ENCODE measurements around the gene NSDHL. TPM values are rescaled to one million over a fixed set of nuclear protein-coding genes. Genes with fewer than 3 reads are reported as not detected.

NSDHL gene
- total RNA-seq, 1 experiment from 2014 or later, result 31.6 TPM

DNA sequence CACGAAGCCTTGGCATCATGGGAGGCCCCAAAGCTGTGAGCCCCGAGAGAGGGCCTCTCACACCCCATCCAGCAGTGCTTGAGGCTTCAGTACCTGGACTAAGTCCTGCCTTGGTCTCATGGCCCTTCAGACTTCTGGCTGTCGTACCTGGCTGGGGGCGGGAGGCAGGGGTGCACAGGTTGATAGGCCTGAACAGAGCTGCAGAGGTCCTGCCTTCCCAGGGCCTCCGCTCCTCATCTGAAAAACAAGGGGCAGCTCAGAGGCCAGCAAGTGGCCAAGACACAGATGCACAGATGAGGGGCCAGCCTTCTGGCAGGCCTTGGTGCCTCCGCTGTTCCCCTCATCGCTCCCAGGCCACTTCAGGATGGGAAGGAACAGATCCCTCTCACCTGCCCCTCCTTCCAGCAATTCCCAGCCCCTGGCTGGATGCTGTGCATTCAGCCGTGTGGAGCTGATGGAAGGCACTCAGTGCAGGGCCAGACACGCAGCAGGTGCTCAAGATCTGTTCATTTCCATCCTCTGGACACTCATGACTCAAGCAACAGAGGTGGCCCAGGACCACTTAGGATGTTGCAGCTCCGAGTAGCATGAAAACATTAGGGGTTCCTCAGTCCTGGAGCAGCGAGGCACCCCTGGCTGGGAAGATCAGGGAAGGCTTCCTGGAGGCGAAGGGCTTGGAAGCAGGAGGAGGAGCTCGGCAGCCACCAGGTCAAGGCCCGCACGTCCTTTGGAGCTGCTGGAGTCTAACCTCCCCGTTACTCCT lies 68.4 kb downstream of the NSDHL start:
- no peak overlapping the region for H3K18ac ChIP-seq (ENCODE audit: insufficient read length, low read depth, low read length)
- no peak overlapping the region for H2BK5ac ChIP-seq (ENCODE audit: insufficient read length, low read length)
- H2BK15ac ChIP-seq (ENCODE audit: low read depth, low read length), result no peak overlapping the region
- H3K27ac ChIP-seq (ENCODE audit: insufficient read length, low read depth, low read length), result no peak overlapping the region
- no peak overlapping the region for H3K56ac ChIP-seq (ENCODE audit: insufficient read length, low read depth, low read length)
- Mint-ChIP-seq H3K4me1 (peaks cover 23 to 37% of the 10 kb centered on the region in 2 experiments), H3K4me3 (peak overlapping the region; percentile 17 to 24; a peak in 2 of 5 replicates), H3K9me3 (peaks cover 69 to 73% of the 10 kb centered on the region in 2 experiments), H3K36me3 (ENCODE audit: insufficient read depth in 1 of 3, low read depth in 3 of 3) (peaks cover 0 to 12% (median 7%) of the 10 kb centered on the region in 3 experiments; a peak in 6 of 7 replicates), H3K27ac (no peak overlapping the region), H3K27me3 (ENCODE audit: low read depth) (peaks cover 22% of the 10 kb centered on the region)
- H4K91ac ChIP-seq (ENCODE audit: insufficient read length, low read depth, low read length), result no peak overlapping the region
- H3K79me1 ChIP-seq (ENCODE audit: insufficient read depth, low read depth, low read length, poor library complexity, severe bottlenecking), result no peaks in the 10 kb centered on the region
- no peak overlapping the region for H4K8ac ChIP-seq (replicated peaks; ENCODE audit: insufficient read length, low read depth, low read length)
- no peak overlapping the region for H2BK12ac ChIP-seq (ENCODE audit: insufficient read length, low read depth, low read length)
- no peak overlapping the region for H2BK20ac ChIP-seq (ENCODE audit: low read depth, low read length, poor library complexity, severe bottlenecking)
- no CpG with 5 or more reads among the region's 16 CpGs for WGBS (ENCODE audit: extremely low coverage, insufficient read length, low lambda C conversion rate)
- H3K9me3 ChIP-seq (ENCODE audit: control insufficient read depth, low read depth, low read length), result peaks cover 33% of the 10 kb centered on the region
- no peaks in the 10 kb centered on the region for H4K20me1 ChIP-seq (ENCODE audit: control insufficient read depth, insufficient read depth, insufficient read length)
- no peak overlapping the region for H2BK120ac ChIP-seq (ENCODE audit: low read depth, low read length, poor library complexity, severe bottlenecking)
- H3K9ac ChIP-seq (ENCODE audit: extremely low read depth, insufficient read length, low read length), result no peak overlapping the region
- no peak overlapping the region for H2AFZ ChIP-seq (ENCODE audit: low read length)
- H3K4me1 ChIP-seq (ENCODE audit: insufficient read depth, low read length), result no peaks in the 10 kb centered on the region; the same call in 1 of the 2 replicates
- H3K4me2 ChIP-seq (ENCODE audit: insufficient read depth, insufficient read length, low read length), result no peak overlapping the region
- no peak overlapping the region for H3K23ac ChIP-seq (ENCODE audit: insufficient read length, low read depth, low read length)
- H3T11ph ChIP-seq (ENCODE audit: low read length), result no peak overlapping the region
- DNase-seq, result no peak
- no peaks in the 10 kb centered on the region for H3K79me2 ChIP-seq (ENCODE audit: insufficient read depth, low read length)
- H3K4ac ChIP-seq (ENCODE audit: low read depth, low read length), result no peak overlapping the region
- peaks cover 11% of the 10 kb centered on the region for H3K23me2 ChIP-seq (ENCODE audit: insufficient read length, low read depth, low read length, poor library complexity, severe bottlenecking)
- TF ChIP-seq, protein P1, sequence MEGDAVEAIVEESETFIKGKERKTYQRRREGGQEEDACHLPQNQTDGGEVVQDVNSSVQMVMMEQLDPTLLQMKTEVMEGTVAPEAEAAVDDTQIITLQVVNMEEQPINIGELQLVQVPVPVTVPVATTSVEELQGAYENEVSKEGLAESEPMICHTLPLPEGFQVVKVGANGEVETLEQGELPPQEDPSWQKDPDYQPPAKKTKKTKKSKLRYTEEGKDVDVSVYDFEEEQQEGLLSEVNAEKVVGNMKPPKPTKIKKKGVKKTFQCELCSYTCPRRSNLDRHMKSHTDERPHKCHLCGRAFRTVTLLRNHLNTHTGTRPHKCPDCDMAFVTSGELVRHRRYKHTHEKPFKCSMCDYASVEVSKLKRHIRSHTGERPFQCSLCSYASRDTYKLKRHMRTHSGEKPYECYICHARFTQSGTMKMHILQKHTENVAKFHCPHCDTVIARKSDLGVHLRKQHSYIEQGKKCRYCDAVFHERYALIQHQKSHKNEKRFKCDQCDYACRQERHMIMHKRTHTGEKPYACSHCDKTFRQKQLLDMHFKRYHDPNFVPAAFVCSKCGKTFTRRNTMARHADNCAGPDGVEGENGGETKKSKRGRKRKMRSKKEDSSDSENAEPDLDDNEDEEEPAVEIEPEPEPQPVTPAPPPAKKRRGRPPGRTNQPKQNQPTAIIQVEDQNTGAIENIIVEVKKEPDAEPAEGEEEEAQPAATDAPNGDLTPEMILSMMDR (conservative IDR thresholded peaks at IDR 0.05), result no peak
- H2AK5ac ChIP-seq (ENCODE audit: insufficient read length, low read length), result no peak overlapping the region
- no peaks in the 10 kb centered on the region for H3K27me3 ChIP-seq (ENCODE audit: insufficient read depth, low read length)
- no peak overlapping the region for H3K14ac ChIP-seq (ENCODE audit: insufficient read depth, low read length)
- no peak overlapping the region for H4K5ac ChIP-seq (ENCODE audit: insufficient read length, low read depth, low read length)

Data from H9 (cell line).